ENCODE results near the gene LDB2.
"Not testable (repeated sequence)": the region's sequence is repeated elsewhere in the genome, so short reads cannot be mapped to it uniquely, and the experiment has no call there.

LDB2 gene

GRCh38 chr4:16530688-16531635, 367.5 kb downstream of the LDB2 start:
- no peak overlapping the region for H3K4me3 ChIP-seq (ENCODE audit: low read depth, low read length)
- H2AFZ ChIP-seq, result no peak overlapping the region
- no peaks in the 10 kb centered on the region for H3K9me3 ChIP-seq (ENCODE audit: control insufficient read depth, low read length)
- no peaks in the 10 kb centered on the region for H3K27me3 ChIP-seq (ENCODE audit: control insufficient read depth, insufficient read depth, low read length)
- no peak overlapping the region for H3K4me2 ChIP-seq (ENCODE audit: low read length)
- no peaks in the 10 kb centered on the region for H3K36me3 ChIP-seq (ENCODE audit: control insufficient read depth, insufficient read depth, low read length)
- no peaks in the 10 kb centered on the region for H3K79me2 ChIP-seq
- H3K9ac ChIP-seq, result no peak overlapping the region
- no peak for TF ChIP-seq CTCF (IDR thresholded peaks at IDR 0.05)
- H3K4me1 ChIP-seq, result no peaks in the 10 kb centered on the region
- no peak overlapping the region for H3K27ac ChIP-seq

- no peak overlapping the region for H2AFZ ChIP-seq
- H3K9me3 ChIP-seq (ENCODE audit: control insufficient read depth, low read length), result no peaks in the 10 kb centered on the region
- H3K9ac ChIP-seq, result no peak overlapping the region
- no peak overlapping the region for H3K4me2 ChIP-seq (ENCODE audit: low read length)
- TF ChIP-seq CTCF (IDR thresholded peaks at IDR 0.05), result no peak
- no peaks in the 10 kb centered on the region for H3K27me3 ChIP-seq (ENCODE audit: control insufficient read depth, insufficient read depth, low read length)
- no peaks in the 10 kb centered on the region for H3K79me2 ChIP-seq
- no peak overlapping the region for H3K27ac ChIP-seq
- H3K4me3 ChIP-seq (ENCODE audit: low read depth, low read length), result no peak overlapping the region
- H3K4me1 ChIP-seq, result no peaks in the 10 kb centered on the region
- H3K36me3 ChIP-seq (ENCODE audit: control insufficient read depth, insufficient read depth, low read length), result no peaks in the 10 kb centered on the region
Measured at GRCh38 chr4:16524911-16525554, 373.4 kb downstream of the LDB2 start.

GRCh38 chr4:16524406-16524805, 374.0 kb downstream of the LDB2 start:
- H3K4me1 ChIP-seq, result no peaks in the 10 kb centered on the region
- H3K4me2 ChIP-seq (ENCODE audit: low read length), result no peak overlapping the region
- no peak overlapping the region for H3K4me3 ChIP-seq (ENCODE audit: low read depth, low read length)
- H3K9me3 ChIP-seq (ENCODE audit: control insufficient read depth, low read length), result no peaks in the 10 kb centered on the region
- no peak overlapping the region for H3K9ac ChIP-seq
- no peak overlapping the region for H2AFZ ChIP-seq
- no peaks in the 10 kb centered on the region for H3K27me3 ChIP-seq (ENCODE audit: control insufficient read depth, insufficient read depth, low read length)
- H3K27ac ChIP-seq, result no peak overlapping the region
- no peaks in the 10 kb centered on the region for H3K79me2 ChIP-seq
- TF ChIP-seq CTCF (IDR thresholded peaks at IDR 0.05), result no peak
- H3K36me3 ChIP-seq (ENCODE audit: control insufficient read depth, insufficient read depth, low read length), result no peaks in the 10 kb centered on the region

- not testable (repeated sequence) for H3K79me2 ChIP-seq; H3K4me1 ChIP-seq; H3K4me3 ChIP-seq (ENCODE audit: low read depth, low read length); H3K36me3 ChIP-seq (ENCODE audit: control insufficient read depth, insufficient read depth, low read length); H3K4me2 ChIP-seq (ENCODE audit: low read length); H3K9ac ChIP-seq; H3K27ac ChIP-seq; H2AFZ ChIP-seq; H3K9me3 ChIP-seq (ENCODE audit: control insufficient read depth, low read length); H3K27me3 ChIP-seq (ENCODE audit: control insufficient read depth, insufficient read depth, low read length)
Measured at GRCh38 chr4:16523526-16523925, 374.9 kb downstream of the LDB2 start.

- H3K27ac ChIP-seq, result no peak overlapping the region
- H3K27me3 ChIP-seq (ENCODE audit: control insufficient read depth, insufficient read depth, low read length), result no peaks in the 10 kb centered on the region
- H2AFZ ChIP-seq, result no peak overlapping the region
- H3K4me1 ChIP-seq, result no peaks in the 10 kb centered on the region
- no peaks in the 10 kb centered on the region for H3K36me3 ChIP-seq (ENCODE audit: control insufficient read depth, insufficient read depth, low read length)
- no peak overlapping the region for H3K4me2 ChIP-seq (ENCODE audit: low read length)
- H3K9me3 ChIP-seq (ENCODE audit: control insufficient read depth, low read length), result no peaks in the 10 kb centered on the region
- H3K9ac ChIP-seq, result no peak overlapping the region
- no peak for TF ChIP-seq CTCF (IDR thresholded peaks at IDR 0.05)
- H3K79me2 ChIP-seq, result no peaks in the 10 kb centered on the region
- no peak overlapping the region for H3K4me3 ChIP-seq (ENCODE audit: low read depth, low read length)
Measured at GRCh38 chr4:16521156-16521915, 377.1 kb downstream of the LDB2 start.
